Measurements from ENCODE around the gene HPCAL4. TPM values are rescaled to one million over a fixed set of nuclear protein-coding genes. Genes with fewer than 3 reads are reported as not detected.

HPCAL4 gene
- total RNA-seq, 1 donor from 2014 or later: 0.20 TPM

GRCh38 chr1:39701049-39701439 is 9.8 kb upstream of the HPCAL4 start:
- DNase-seq (ENCODE audit: low spot score): peak; percentile 30

- no peak for DNase-seq (ENCODE audit: low spot score)
These were observed 9.1 kb upstream of the HPCAL4 start for GRCh38 chr1:39700348-39700747.

GRCh38 chr1:39699419-39699818 is 8.2 kb upstream of the HPCAL4 start:
- no peak for DNase-seq (ENCODE audit: low spot score)

- DNase-seq (ENCODE audit: low spot score): no peak
These were observed 7.3 kb upstream of the HPCAL4 start for GRCh38 chr1:39698568-39698967.

GRCh38 chr1:39696448-39696847 is 5.2 kb upstream of the HPCAL4 start:
- DNase-seq (ENCODE audit: low spot score): no peak

- DNase-seq (ENCODE audit: low spot score): no peak
These were observed 3.8 kb upstream of the HPCAL4 start for GRCh38 chr1:39695016-39695415.

- DNase-seq (ENCODE audit: low spot score): no peak
These were observed 2.8 kb upstream of the HPCAL4 start for GRCh38 chr1:39694026-39694425.

- no peak for DNase-seq (ENCODE audit: low spot score)
These were observed 1.2 kb upstream of the HPCAL4 start for GRCh38 chr1:39692152-39693074.

- no peak for DNase-seq (ENCODE audit: low spot score)
These were observed 345 bp downstream of the HPCAL4 start for GRCh38 chr1:39690794-39691382.

GRCh38 chr1:39690225-39690624 is 1.0 kb downstream of the HPCAL4 start:
- DNase-seq (ENCODE audit: low spot score): no peak

GRCh38 chr1:39689635-39690034 is 1.6 kb downstream of the HPCAL4 start:
- no peak for DNase-seq (ENCODE audit: low spot score)

- DNase-seq (ENCODE audit: low spot score): no peak
These were observed 2.0 kb downstream of the HPCAL4 start for GRCh38 chr1:39689214-39689613.

- no peak for DNase-seq (ENCODE audit: low spot score)
These were observed 2.5 kb downstream of the HPCAL4 start for GRCh38 chr1:39688706-39689105.

GRCh38 chr1:39687243-39687642 is 4.0 kb downstream of the HPCAL4 start:
- no peak for DNase-seq (ENCODE audit: low spot score)

GRCh38 chr1:39685071-39685470 is 6.2 kb downstream of the HPCAL4 start:
- no peak for DNase-seq (ENCODE audit: low spot score)

GRCh38 chr1:39684313-39684664 is 6.9 kb downstream of the HPCAL4 start:
- DNase-seq (ENCODE audit: low spot score): no peak

GRCh38 chr1:39683591-39684312 is 7.5 kb downstream of the HPCAL4 start:
- DNase-seq (ENCODE audit: low spot score): no peak

- DNase-seq (ENCODE audit: low spot score): no peak
These were observed 9.2 kb downstream of the HPCAL4 start for GRCh38 chr1:39681999-39682398.

GRCh38 chr1:39681294-39681693 is 9.9 kb downstream of the HPCAL4 start:
- no peak for DNase-seq (ENCODE audit: low spot score)

- no peak for DNase-seq (ENCODE audit: low spot score)
These were observed 10.5 kb downstream of the HPCAL4 start for GRCh38 chr1:39680751-39681150.

- no peak for DNase-seq (ENCODE audit: low spot score)
These were observed 11.4 kb downstream of the HPCAL4 start for GRCh38 chr1:39679821-39680220.

- DNase-seq (ENCODE audit: low spot score): no peak
These were observed 12.3 kb downstream of the HPCAL4 start for GRCh38 chr1:39678889-39679288.

- DNase-seq (ENCODE audit: low spot score): no peak
These were observed 13.6 kb downstream of the HPCAL4 start for GRCh38 chr1:39677645-39678044.
